Loucy (cell line): ENCODE results near the gene GYG2.
"Not testable (repeated sequence)": the region's sequence is repeated elsewhere in the genome, so short reads cannot be mapped to it uniquely, and the experiment has no call there.

Source experiments
- H2AFZ ChIP-seq: fragments of 200-600 bp; sonication (generic); 2 replicates; pipeline ENCODE4 v1.6.0; 2016; ENCODE audit warnings: antibody characterized with exemption, mild to moderate bottlenecking, low read length, moderate library complexity
- H3F3A ChIP-seq: fragments of 200-600 bp; 2 replicates; pipeline ENCODE4 v1.6.0; 2016; ENCODE audit warnings: antibody characterized with exemption, low read depth, mild to moderate bottlenecking
- H3K27me3 ChIP-seq: fragments of 200-600 bp; sonication (generic); 2 replicates; pipeline ENCODE4 v1.6.1; 2014; ENCODE audit warnings: low read length, mild to moderate bottlenecking; ENCODE audit not compliant: insufficient read depth, poor library complexity, severe bottlenecking
- H3K36me3 ChIP-seq: fragments of 200-600 bp; sonication (generic); 2 replicates; pipeline ENCODE4 v1.6.1; 2016; ENCODE audit warnings: low read length; ENCODE audit not compliant: insufficient read depth
- H3K4me1 ChIP-seq: fragments of 200-600 bp; sonication (generic); 2 replicates; pipeline ENCODE4 v1.5.1; 2014; ENCODE audit warnings: low read length, mild to moderate bottlenecking; ENCODE audit not compliant: insufficient read depth, poor library complexity, severe bottlenecking
- H3K4me2 ChIP-seq: fragments of 200-600 bp; sonication (generic); 2 replicates; pipeline ENCODE4 v1.6.0; 2014; ENCODE audit warnings: antibody characterized with exemption, low read length, low read depth, mild to moderate bottlenecking; ENCODE audit not compliant: poor library complexity, severe bottlenecking
- H3K4me3 ChIP-seq: fragments of 200-600 bp; sonication (generic); 2 replicates; pipeline ENCODE4 v1.5.1; 2014; ENCODE audit warnings: low read length, mild to moderate bottlenecking, mixed read lengths; ENCODE audit not compliant: poor library complexity, severe bottlenecking
- H3K79me2 ChIP-seq: fragments of 200-600 bp; sonication (generic); 2 replicates; pipeline ENCODE4 v1.6.1; 2014; ENCODE audit warnings: low read length; ENCODE audit not compliant: insufficient read depth
- H3K9ac ChIP-seq: fragments of 200-600 bp; sonication (generic); 2 replicates; pipeline ENCODE4 v1.6.0; 2014; ENCODE audit warnings: mild to moderate bottlenecking, low read depth, low read length, moderate library complexity; ENCODE audit not compliant: poor library complexity, severe bottlenecking
- H3K9me2 ChIP-seq: fragments of 200-600 bp; sonication (generic); replicated peaks from 2 replicates; pipeline ENCODE4 v1.6.1; 2016; ENCODE audit warnings: low read depth, low read length, mixed read lengths
- H3K9me3 ChIP-seq: fragments of 200-600 bp; sonication (generic); 2 replicates; pipeline ENCODE4 v1.6.1; 2014; ENCODE audit warnings: mild to moderate bottlenecking, antibody characterized with exemption, low read length, low read depth; ENCODE audit not compliant: insufficient read depth
- H4K20me1 ChIP-seq: fragments of 200-600 bp; sonication (generic); 2 replicates; pipeline ENCODE4 v1.6.0; 2014; ENCODE audit warnings: antibody characterized with exemption, low read length, mild to moderate bottlenecking; ENCODE audit not compliant: insufficient read depth, poor library complexity, severe bottlenecking
- EZH2phosphoT487 ChIP-seq: fragments of 200-600 bp; IDR thresholded peaks from 2 replicates; pipeline ENCODE4 v1.6.1; 2018; ENCODE audit warnings: antibody characterized with exemption, mild to moderate bottlenecking, moderate library complexity, borderline replicate concordance
- TF ChIP-seq, protein P1 (sequence below): fragments of 200-600 bp; sonication (generic); conservative IDR thresholded peaks from 2 replicates; pipeline ENCODE4 v1.5.1; 2014; ENCODE audit warnings: mild to moderate bottlenecking, antibody characterized with exemption, low read length

GYG2 gene

DNA sequence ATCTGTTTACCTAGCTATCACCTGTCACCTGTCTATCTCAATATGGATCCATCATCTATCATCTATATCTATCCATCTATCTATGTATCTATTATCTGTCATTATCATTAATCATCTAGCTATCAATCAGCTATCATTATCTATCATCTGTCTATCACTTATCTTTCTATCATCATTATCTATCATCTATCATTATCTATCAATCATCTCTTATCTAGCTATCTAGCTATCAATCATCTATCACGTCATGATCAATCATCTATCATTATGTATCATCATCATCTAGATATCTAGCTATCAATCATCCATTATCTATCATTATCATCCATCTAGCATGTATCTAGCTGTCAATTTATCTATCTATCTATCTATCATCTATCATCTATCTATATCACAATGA lies 92.5 kb downstream of the GYG2 start:
- Histone ChIP-seq H3K4me3 (no peak overlapping the region), H3K9me2 (no peaks in the 10 kb centered on the region), H3K79me2 (no peaks in the 10 kb centered on the region), H3K9me3 (no peaks in the 10 kb centered on the region), H3K4me2 (no peak overlapping the region), H3K36me3 (no peaks in the 10 kb centered on the region), H4K20me1 (no peaks in the 10 kb centered on the region), H3K9ac (no peak overlapping the region), H3K27me3 (no peaks in the 10 kb centered on the region), H2AFZ (no peak overlapping the region), H3F3A (no peaks in the 10 kb centered on the region), H3K4me1 (no peaks in the 10 kb centered on the region)
- TF ChIP-seq, protein P1, sequence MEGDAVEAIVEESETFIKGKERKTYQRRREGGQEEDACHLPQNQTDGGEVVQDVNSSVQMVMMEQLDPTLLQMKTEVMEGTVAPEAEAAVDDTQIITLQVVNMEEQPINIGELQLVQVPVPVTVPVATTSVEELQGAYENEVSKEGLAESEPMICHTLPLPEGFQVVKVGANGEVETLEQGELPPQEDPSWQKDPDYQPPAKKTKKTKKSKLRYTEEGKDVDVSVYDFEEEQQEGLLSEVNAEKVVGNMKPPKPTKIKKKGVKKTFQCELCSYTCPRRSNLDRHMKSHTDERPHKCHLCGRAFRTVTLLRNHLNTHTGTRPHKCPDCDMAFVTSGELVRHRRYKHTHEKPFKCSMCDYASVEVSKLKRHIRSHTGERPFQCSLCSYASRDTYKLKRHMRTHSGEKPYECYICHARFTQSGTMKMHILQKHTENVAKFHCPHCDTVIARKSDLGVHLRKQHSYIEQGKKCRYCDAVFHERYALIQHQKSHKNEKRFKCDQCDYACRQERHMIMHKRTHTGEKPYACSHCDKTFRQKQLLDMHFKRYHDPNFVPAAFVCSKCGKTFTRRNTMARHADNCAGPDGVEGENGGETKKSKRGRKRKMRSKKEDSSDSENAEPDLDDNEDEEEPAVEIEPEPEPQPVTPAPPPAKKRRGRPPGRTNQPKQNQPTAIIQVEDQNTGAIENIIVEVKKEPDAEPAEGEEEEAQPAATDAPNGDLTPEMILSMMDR: no peak
- TF ChIP-seq EZH2phosphoT487: no peak

- no peaks in the 10 kb centered on the region for H3K36me3 ChIP-seq
- TF ChIP-seq, protein P1: no peak
- H3K9me2 ChIP-seq: no peaks in the 10 kb centered on the region
- H2AFZ ChIP-seq: no peak overlapping the region
- no peak overlapping the region for H3K9ac ChIP-seq
- no peak overlapping the region for H3K4me2 ChIP-seq
- no peaks in the 10 kb centered on the region for H3K9me3 ChIP-seq
- H3K79me2 ChIP-seq: no peaks in the 10 kb centered on the region
- H3K27me3 ChIP-seq: no peaks in the 10 kb centered on the region
- no peaks in the 10 kb centered on the region for H4K20me1 ChIP-seq
- no peaks in the 10 kb centered on the region for H3F3A ChIP-seq
- H3K4me3 ChIP-seq: no peak overlapping the region
- H3K4me1 ChIP-seq: no peaks in the 10 kb centered on the region
These were observed 93.0 kb downstream of the GYG2 start for GRCh38 chrX:2921750-2922149.

DNA sequence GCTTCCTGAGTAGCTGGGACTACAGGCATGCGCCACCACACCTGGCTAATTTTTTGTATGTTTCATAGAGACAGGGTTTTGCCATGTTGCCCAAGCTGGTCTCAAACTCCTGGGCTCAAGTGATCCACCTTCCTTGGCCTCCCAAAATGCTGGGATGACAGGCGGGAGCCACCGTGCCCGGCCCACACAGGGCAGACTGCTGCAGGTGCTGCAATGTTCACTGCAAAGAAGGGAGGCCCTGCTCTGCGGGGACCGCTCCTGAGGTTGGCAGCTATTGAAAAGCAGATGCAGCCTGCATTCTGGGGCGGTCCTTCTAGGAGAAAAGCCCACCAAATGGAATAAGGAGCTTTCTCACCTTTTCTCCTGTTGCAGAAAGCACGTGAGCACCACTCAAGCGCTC lies 95.4 kb downstream of the GYG2 start:
- Histone ChIP-seq H3K4me1 (no peaks in the 10 kb centered on the region), H3K27me3 (no peaks in the 10 kb centered on the region), H4K20me1 (no peaks in the 10 kb centered on the region), H3K36me3 (no peaks in the 10 kb centered on the region), H3K4me2 (no peak overlapping the region), H3K79me2 (no peaks in the 10 kb centered on the region), H3K4me3 (no peak overlapping the region), H3K9ac (no peak overlapping the region), H3K9me3 (no peaks in the 10 kb centered on the region), H3F3A (no peaks in the 10 kb centered on the region), H3K9me2 (no peaks in the 10 kb centered on the region), H2AFZ (no peak overlapping the region)
- TF ChIP-seq EZH2phosphoT487: no peak
- TF ChIP-seq, protein P1: no peak

DNA sequence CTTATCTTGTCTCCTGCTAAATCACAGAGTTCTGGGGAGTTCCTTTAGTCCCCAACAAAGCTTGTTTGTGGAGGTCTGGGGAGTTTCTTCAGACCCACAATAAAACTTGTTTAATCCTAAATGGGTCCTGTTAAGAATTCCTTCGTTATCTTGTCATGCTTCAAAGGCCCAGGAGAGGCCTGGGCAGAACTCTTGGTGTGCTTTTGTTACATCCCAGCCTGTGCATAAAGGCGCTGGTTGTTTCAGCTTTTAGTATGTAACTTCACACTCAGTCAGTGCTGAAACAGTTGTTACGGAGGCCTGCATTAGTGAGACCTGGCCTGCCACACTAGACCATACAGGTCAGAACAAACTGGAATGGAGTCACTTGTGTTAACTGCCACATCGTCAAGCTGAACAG lies 97.5 kb downstream of the GYG2 start:
- H3F3A ChIP-seq, H3K36me3 ChIP-seq, H3K4me2 ChIP-seq, H3K79me2 ChIP-seq, H3K9ac ChIP-seq, H3K4me3 ChIP-seq, H2AFZ ChIP-seq, H3K27me3 ChIP-seq, H3K4me1 ChIP-seq, H3K9me2 ChIP-seq, H4K20me1 ChIP-seq, H3K9me3 ChIP-seq: not testable (repeated sequence)
